Type B pancreatic cell (in vitro differentiated cells): ENCODE measurements around the gene HAGH. TPM values are rescaled to one million over a fixed set of nuclear protein-coding genes. Genes with fewer than 3 reads are reported as not detected.

Experiments
- DNase-seq: peaks from one replicate; pipeline ENCODE4 v3.0.0; 2021; ENCODE audit warnings: mixed read lengths; ENCODE audit not compliant: unreplicated experiment; ENCODE audit errors: extremely low spot score
- H3K27ac Mint-ChIP-seq: 2 replicates; pipeline ENCODE4 v1.8.0; 2021; ENCODE audit warnings: mild to moderate bottlenecking, mixed read lengths
- H3K27me3 Mint-ChIP-seq: 2 replicates; pipeline ENCODE4 v1.8.0; 2021; ENCODE audit warnings: mixed read lengths
- H3K36me3 Mint-ChIP-seq: 2 replicates; pipeline ENCODE4 v1.8.0; 2021; ENCODE audit warnings: mixed read lengths
- H3K4me1 Mint-ChIP-seq: one replicate; pipeline ENCODE4 v1.8.0; 2021; ENCODE audit warnings: mixed read lengths; ENCODE audit not compliant: unreplicated experiment
- H3K4me3 Mint-ChIP-seq: 2 replicates; pipeline ENCODE4 v1.8.0; 2021; ENCODE audit warnings: mild to moderate bottlenecking, mixed read lengths
- H3K9me3 Mint-ChIP-seq: 2 replicates; pipeline ENCODE4 v1.8.0; 2021; ENCODE audit warnings: mixed read lengths
- CTCF ChIP-seq: fragments of 200-600 bp; sonication (generic); conservative IDR thresholded peaks from 2 replicates; pipeline ENCODE4 v1.5.0; 2021; ENCODE audit warnings: antibody characterized with exemption, mild to moderate bottlenecking
- total RNA-seq: library from RNA; stranded (reverse); gene quantifications from 2 replicates; pipeline ENCODE4 v1.2.1, GENCODE V29; 2021; ENCODE audit warnings: low replicate concordance

HAGH gene
- total RNA-seq, 1 donor from 2014 or later, result 36.7 TPM

GRCh38 chr16:1777375-1778199 is 49.0 kb downstream of the HAGH start:
- H3K27ac Mint-ChIP-seq, result no peak overlapping the region

GRCh38 chr16:1776991-1777374 is 49.6 kb downstream of the HAGH start:
- Mint-ChIP-seq H3K9me3 (no peaks in the 10 kb centered on the region), H3K36me3 (peaks cover 4% of the 10 kb centered on the region), H3K27ac (peak overlapping the region; percentile 75), H3K4me1 (peaks cover 10% of the 10 kb centered on the region), H3K27me3 (no peaks in the 10 kb centered on the region), H3K4me3 (peak overlapping the region; percentile 41)
- TF ChIP-seq CTCF, result no peak
- DNase-seq, result no peak

More at GRCh38 chr16:1777375-1778199, 49.0 kb downstream of the HAGH start:
- DNase-seq, result no peak
- Mint-ChIP-seq H3K4me1 (peaks cover 10% of the 10 kb centered on the region), H3K4me3 (peak overlapping the region; percentile 25), H3K9me3 (no peaks in the 10 kb centered on the region), H3K27me3 (no peaks in the 10 kb centered on the region), H3K36me3 (no peaks in the 10 kb centered on the region)
- TF ChIP-seq CTCF, result no peak

GRCh38 chr16:1776672-1776955 is 50.0 kb downstream of the HAGH start:
- Mint-ChIP-seq H3K4me3 (peak overlapping the region; percentile 41), H3K36me3 (peaks cover 4% of the 10 kb centered on the region), H3K9me3 (no peaks in the 10 kb centered on the region), H3K27ac (peak overlapping the region; percentile 75), H3K4me1 (peaks cover 6% of the 10 kb centered on the region), H3K27me3 (no peaks in the 10 kb centered on the region)
- DNase-seq, result no peak
- TF ChIP-seq CTCF, result no peak

GRCh38 chr16:1775846-1776671 is 50.6 kb downstream of the HAGH start:
- Mint-ChIP-seq H3K36me3 (peaks cover 4% of the 10 kb centered on the region), H3K27ac (peak overlapping the region; percentile 75), H3K9me3 (no peaks in the 10 kb centered on the region), H3K27me3 (no peaks in the 10 kb centered on the region), H3K4me3 (peak overlapping the region; percentile 41), H3K4me1 (peaks cover under 1% of the 10 kb centered on the region)
- no peak for TF ChIP-seq CTCF
- DNase-seq, result no peak

- no peak for TF ChIP-seq CTCF
- H3K4me3 Mint-ChIP-seq, result peak overlapping the region; percentile 54
Observed at GRCh38 chr16:1775006-1775845, 51.4 kb downstream of the HAGH start.

More at GRCh38 chr16:1775006-1775845, 51.4 kb downstream of the HAGH start:
- Mint-ChIP-seq H3K36me3 (peaks cover 4% of the 10 kb centered on the region), H3K4me1 (no peaks in the 10 kb centered on the region), H3K27ac (no peak overlapping the region), H3K27me3 (no peaks in the 10 kb centered on the region), H3K9me3 (no peaks in the 10 kb centered on the region)
- DNase-seq, result no peak
